HepG2 (cell line): ENCODE measurements around the gene CSNK1D. TPM values are rescaled to one million over a fixed set of nuclear protein-coding genes. Genes with fewer than 3 reads are reported as not detected.

Source experiments
- FOSL1 ChIP-seq: sonication (generic); formaldehyde crosslinking; IDR thresholded peaks from 2 replicates; pipeline ENCODE4 v1.9.0; 2021; ENCODE audit warnings: missing genetic modification reagents, borderline replicate concordance
- HMGXB4 ChIP-seq, 2 experiments: sonication (generic) in 1 of 2; formaldehyde crosslinking in 1 of 2; IDR thresholded peaks; 2 replicates each; pipeline versions ENCODE4 v1.4.0 to v1.6.1; 2018 to 2020; ENCODE audit warnings: missing genetic modification reagents in 2 of 2, borderline replicate concordance in 1 of 2, low read depth in 1 of 2, mild to moderate bottlenecking in 1 of 2, missing biosample characterization in 1 of 2
- JDP2 ChIP-seq: sonication (generic); formaldehyde crosslinking; IDR thresholded peaks from 2 replicates; pipeline ENCODE4 v1.8.1; 2022; ENCODE audit warnings: missing genetic modification reagents, borderline replicate concordance
- PCBP1 ChIP-seq: fragments of 200-400 bp; formaldehyde crosslinking; IDR thresholded peaks from 2 replicates; pipeline ENCODE4 v1.6.1; 2017; ENCODE audit warnings: mild to moderate bottlenecking, low read depth, low read length, borderline replicate concordance
- RBM39 ChIP-seq: fragments of 200-400 bp; formaldehyde crosslinking; IDR thresholded peaks from one replicate; pipeline ENCODE4 v1.6.1; 2018; ENCODE audit warnings: antibody characterized with exemption, mild to moderate bottlenecking, low read depth, low read length; ENCODE audit not compliant: poor library complexity, severe bottlenecking
- RCOR2 ChIP-seq: IDR thresholded peaks from 2 replicates; pipeline ENCODE4 v1.6.1; 2016; ENCODE audit warnings: missing biosample characterization, missing genetic modification reagents
- RERE ChIP-seq: IDR thresholded peaks from 2 replicates; pipeline ENCODE4 v1.6.1; 2016; ENCODE audit warnings: low read depth, missing genetic modification reagents, missing compliant biosample characterization
- SAP130 ChIP-seq: IDR thresholded peaks from 2 replicates; pipeline ENCODE4 v1.6.1; 2016; ENCODE audit warnings: low read depth
- TARDBP ChIP-seq: sonication (generic); formaldehyde crosslinking; IDR thresholded peaks from 2 replicates; pipeline ENCODE4 v1.8.0; 2022; ENCODE audit warnings: mild to moderate bottlenecking, missing genetic modification reagents
- ZC3H4 ChIP-seq: sonication (generic); formaldehyde crosslinking; IDR thresholded peaks from 2 replicates; pipeline ENCODE4 v1.4.0; 2020; ENCODE audit warnings: missing genetic modification reagents, borderline replicate concordance
- ZFY ChIP-seq: sonication (generic); formaldehyde crosslinking; IDR thresholded peaks from 2 replicates; pipeline ENCODE4 v1.4.0; 2020; ENCODE audit warnings: missing genetic modification reagents
- ZNF44 ChIP-seq: sonication (generic); formaldehyde crosslinking; IDR thresholded peaks from 2 replicates; pipeline ENCODE4 v1.5.1; 2020; ENCODE audit warnings: mild to moderate bottlenecking, missing genetic modification reagents
- ZNF609 ChIP-seq: sonication (generic); formaldehyde crosslinking; IDR thresholded peaks from 2 replicates; pipeline ENCODE4 v1.4.0; 2020; ENCODE audit warnings: mild to moderate bottlenecking, missing genetic modification reagents, borderline replicate concordance
- ZNF615 ChIP-seq: sonication (generic); formaldehyde crosslinking; IDR thresholded peaks from 2 replicates; pipeline ENCODE4 v1.5.0; 2020; ENCODE audit warnings: mild to moderate bottlenecking, missing genetic modification reagents, borderline replicate concordance
- ZNF629 ChIP-seq: sonication (generic); formaldehyde crosslinking; conservative IDR thresholded peaks from 2 replicates; pipeline ENCODE4 v1.5.0; 2020; ENCODE audit warnings: missing genetic modification reagents
- ZNF652 ChIP-seq: IDR thresholded peaks from 2 replicates; pipeline ENCODE4 v1.6.1; 2016; ENCODE audit warnings: low read depth, borderline replicate concordance
- polyA plus RNA-seq, 8 experiments: library from polyadenylated mRNA; depleted of rRNA in 3 of 8; stranded (reverse) in 7 of 8; unstranded in 1 of 8; fragments of >200 nt; fragmentation: Illumina TruSeq in 4 of 8; extraction: Trizol in 4 of 8; gene quantifications; 2 replicates each; pipeline versions ENCODE4 v1.2.1 to v1.2.3, GENCODE V29; 2011 to 2016; ENCODE audit warnings: low read depth in 4 of 8, missing spikeins in 1 of 8, mixed read lengths in 1 of 8; ENCODE audit not compliant: insufficient read depth in 1 of 8
- total RNA-seq, 5 experiments: library from RNA; depleted of rRNA; stranded (reverse); fragments of >200 nt; fragmentation: Illumina TruSeq; extraction: Trizol; gene quantifications; 2 replicates each; pipeline ENCODE4 v1.2.3, GENCODE V29; 2016; ENCODE audit warnings: low read depth in 1 of 5

CSNK1D gene
- total and polyA plus RNA-seq, 2 of the 13 experiments (the other 11 are each of a cell fraction or from before 2014, with no cell fraction given), result 31.5 to 128 TPM

- no peak for TF ChIP-seq RERE (CRISPR knock-in tag)
- peak; percentile 48; the same call in 1 of the 2 replicates for TF ChIP-seq ZNF609 (CRISPR knock-in tag)
- peak; percentile 69; the same call in 1 of the 2 replicates for TF ChIP-seq PCBP1
- TF ChIP-seq SAP130, result peak; percentile 81
- TF ChIP-seq RBM39, result peak; percentile 46
- peak in 1 of 2 experiments; percentile 71; a peak in 3 of 4 replicates for TF ChIP-seq HMGXB4 (CRISPR knock-in tag; IDR thresholded peaks at IDR 0.05; ENCODE audit: borderline replicate concordance in 1 of 2, low read depth in 1 of 2)
- peak; percentile 74; the same call in 1 of the 2 replicates for TF ChIP-seq RCOR2
- TF ChIP-seq ZNF629 (CRISPR knock-in tag), result 0 out of 2 replicates have a peak, but pooled peaks have one; percentile 3
- peak; percentile 76 for TF ChIP-seq ZFY (CRISPR knock-in tag)
- TF ChIP-seq ZNF652, result no peak
- TF ChIP-seq ZC3H4 (CRISPR knock-in tag), result 0 out of 2 replicates have a peak, but pooled peaks have one; percentile 16
- no peak for TF ChIP-seq JDP2 (CRISPR knock-in tag)
- TF ChIP-seq FOSL1, result peak; percentile 27; the same call in 1 of the 2 replicates
- TF ChIP-seq ZNF44 (CRISPR knock-in tag), result no peak
- no peak for TF ChIP-seq ZNF615 (CRISPR knock-in tag)
- peak; percentile 70 for TF ChIP-seq TARDBP
These were observed 44.1 kb upstream of the CSNK1D start, which contains the start of gene CD7 (continued) for GRCh38 chr17:82317394-82318168.
